Measurements from ENCODE around the gene SIRT7.
A peak's percentile ranks its signal among the peaks of the same experiment; 100 is the strongest.

Gene SIRT7

DNA sequence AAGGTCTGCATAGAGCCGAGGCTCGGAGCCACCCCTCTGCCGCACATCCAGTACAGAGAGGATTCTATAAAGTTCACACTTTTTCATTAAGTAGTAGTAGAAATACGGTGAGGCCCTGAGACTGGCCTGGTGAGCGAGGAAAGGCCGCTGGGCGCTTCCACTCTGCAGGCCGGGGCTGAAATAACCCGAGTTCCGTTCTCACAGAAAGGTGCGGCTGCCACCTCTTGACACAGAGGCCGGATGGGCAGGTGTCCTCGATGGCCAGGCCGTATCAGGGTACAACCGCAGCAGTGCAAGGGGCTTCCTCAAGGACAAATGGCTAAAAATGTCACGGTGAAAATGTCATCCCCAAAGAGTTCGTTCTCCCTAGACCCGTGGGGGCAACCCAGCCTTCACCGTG lies 6.0 kb downstream of the SIRT7 start:
- TF ChIP-seq, protein P1, sequence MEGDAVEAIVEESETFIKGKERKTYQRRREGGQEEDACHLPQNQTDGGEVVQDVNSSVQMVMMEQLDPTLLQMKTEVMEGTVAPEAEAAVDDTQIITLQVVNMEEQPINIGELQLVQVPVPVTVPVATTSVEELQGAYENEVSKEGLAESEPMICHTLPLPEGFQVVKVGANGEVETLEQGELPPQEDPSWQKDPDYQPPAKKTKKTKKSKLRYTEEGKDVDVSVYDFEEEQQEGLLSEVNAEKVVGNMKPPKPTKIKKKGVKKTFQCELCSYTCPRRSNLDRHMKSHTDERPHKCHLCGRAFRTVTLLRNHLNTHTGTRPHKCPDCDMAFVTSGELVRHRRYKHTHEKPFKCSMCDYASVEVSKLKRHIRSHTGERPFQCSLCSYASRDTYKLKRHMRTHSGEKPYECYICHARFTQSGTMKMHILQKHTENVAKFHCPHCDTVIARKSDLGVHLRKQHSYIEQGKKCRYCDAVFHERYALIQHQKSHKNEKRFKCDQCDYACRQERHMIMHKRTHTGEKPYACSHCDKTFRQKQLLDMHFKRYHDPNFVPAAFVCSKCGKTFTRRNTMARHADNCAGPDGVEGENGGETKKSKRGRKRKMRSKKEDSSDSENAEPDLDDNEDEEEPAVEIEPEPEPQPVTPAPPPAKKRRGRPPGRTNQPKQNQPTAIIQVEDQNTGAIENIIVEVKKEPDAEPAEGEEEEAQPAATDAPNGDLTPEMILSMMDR (IDR thresholded peaks at IDR 0.05) = no peak
- peaks cover 21% of the 10 kb centered on the region for H3K79me2 ChIP-seq
- H3K4me2 ChIP-seq (ENCODE audit: low read length) = peak overlapping the region; percentile 32
- no peak overlapping the region for H3K27ac ChIP-seq
- no peak overlapping the region for H2AFZ ChIP-seq
- peak overlapping the region; percentile 6 for H3K4me3 ChIP-seq (ENCODE audit: low read depth, low read length)
- H3K27me3 ChIP-seq (ENCODE audit: control insufficient read depth, insufficient read depth, low read length) = no peaks in the 10 kb centered on the region
- H3K9me3 ChIP-seq (ENCODE audit: control insufficient read depth, low read length) = no peaks in the 10 kb centered on the region
- H3K4me1 ChIP-seq = peaks cover 8% of the 10 kb centered on the region
- H3K36me3 ChIP-seq (ENCODE audit: control insufficient read depth, insufficient read depth, low read length) = no peaks in the 10 kb centered on the region
- no peak overlapping the region for H3K9ac ChIP-seq

DNA sequence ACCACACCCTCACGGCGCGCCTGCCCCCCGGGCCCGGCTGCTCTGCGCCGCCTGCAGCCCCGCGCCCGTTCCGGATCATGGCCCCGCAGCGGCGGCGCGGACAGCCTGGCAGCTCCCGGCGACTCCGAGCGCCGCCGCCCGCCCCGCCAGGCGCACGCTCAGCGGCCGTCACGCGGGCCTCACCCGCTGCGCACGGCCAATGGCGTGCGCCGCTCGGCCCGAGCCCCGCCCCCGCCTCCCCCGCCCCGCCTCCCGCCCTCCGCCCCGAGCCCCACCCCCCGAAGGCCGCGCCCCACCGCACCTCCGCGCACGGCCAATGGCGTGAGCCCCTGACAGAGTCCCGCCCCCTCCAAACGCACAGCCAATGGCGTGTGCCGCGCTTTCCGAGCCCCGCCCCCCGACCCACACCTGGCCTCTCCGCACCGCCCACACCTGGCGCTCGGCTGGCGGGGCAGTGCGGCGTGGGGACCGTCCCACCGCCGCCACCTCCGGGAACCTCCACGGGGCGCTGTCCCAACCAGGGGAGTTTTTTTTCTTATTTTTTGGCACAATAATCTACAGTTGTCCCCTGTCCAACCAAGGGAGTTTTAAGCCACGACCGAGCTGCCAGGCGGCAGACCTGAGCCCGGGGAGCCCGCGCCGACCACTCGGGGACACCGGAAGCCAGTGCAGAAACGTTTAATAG lies 6.6 kb downstream of the SIRT7 start, which contains the start of gene PCYT2:
TSS of gene PCYT2 (minus strand) at position 123 of the 685 bp plus-strand sequence. CDS start at position 79, 44 bp downstream.
- H3K4me3 ChIP-seq (ENCODE audit: low read depth, low read length) = peak within 1 kb of the TSS; percentile 79
- peak within 1 kb of the TSS; percentile 85 for H2AFZ ChIP-seq
- no peak within 1 kb of the TSS for H3K27ac ChIP-seq
- no peaks in the 10 kb centered on the region for H3K36me3 ChIP-seq (ENCODE audit: control insufficient read depth, insufficient read depth, low read length)
- peaks cover 4% of the 10 kb centered on the region for H3K4me1 ChIP-seq
- peak within 1 kb of the TSS; percentile 92 for H3K4me2 ChIP-seq (ENCODE audit: low read length)
- TF ChIP-seq, protein P1 (IDR thresholded peaks at IDR 0.05) = peak; percentile 14
- no peaks in the 10 kb centered on the region for H3K27me3 ChIP-seq (ENCODE audit: control insufficient read depth, insufficient read depth, low read length)
- no peaks in the 10 kb centered on the region for H3K9me3 ChIP-seq (ENCODE audit: control insufficient read depth, low read length)
- peaks cover 18% of the 10 kb centered on the region for H3K79me2 ChIP-seq
- no peak within 1 kb of the TSS for H3K9ac ChIP-seq

DNA sequence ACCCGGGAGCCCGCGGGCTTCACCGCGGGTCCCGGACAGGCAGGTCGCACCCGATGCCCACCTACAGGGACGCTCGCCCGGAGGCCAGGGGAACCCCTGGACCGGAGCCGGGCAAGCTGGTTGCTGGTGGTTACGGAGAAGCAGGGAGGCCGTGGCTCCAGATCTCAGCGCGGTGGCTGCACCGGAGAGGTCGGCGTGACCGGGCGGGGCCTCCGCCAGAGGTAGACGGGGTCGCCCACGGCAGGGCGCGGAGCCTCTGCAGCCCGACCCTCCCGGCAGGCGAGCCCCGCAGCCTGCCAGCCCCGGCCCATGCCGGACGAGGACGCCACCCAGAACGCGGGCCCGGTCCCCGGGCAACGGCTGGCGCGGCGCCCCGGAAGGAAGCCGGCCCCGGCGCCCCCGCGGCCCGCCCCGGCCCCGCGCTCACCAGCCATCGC lies 7.1 kb downstream of the SIRT7 start:
- peak overlapping the region; percentile 79 for H3K4me3 ChIP-seq (ENCODE audit: low read depth, low read length)
- peaks cover 17% of the 10 kb centered on the region for H3K79me2 ChIP-seq
- H3K4me1 ChIP-seq = peaks cover 4% of the 10 kb centered on the region
- peak overlapping the region; percentile 85 for H2AFZ ChIP-seq
- H3K4me2 ChIP-seq (ENCODE audit: low read length) = peak overlapping the region; percentile 92
- H3K9me3 ChIP-seq (ENCODE audit: control insufficient read depth, low read length) = no peaks in the 10 kb centered on the region
- TF ChIP-seq, protein P1 (IDR thresholded peaks at IDR 0.05) = no peak
- no peak overlapping the region for H3K27ac ChIP-seq
- no peak overlapping the region for H3K9ac ChIP-seq
- H3K36me3 ChIP-seq (ENCODE audit: control insufficient read depth, insufficient read depth, low read length) = no peaks in the 10 kb centered on the region
- no peaks in the 10 kb centered on the region for H3K27me3 ChIP-seq (ENCODE audit: control insufficient read depth, insufficient read depth, low read length)

DNA sequence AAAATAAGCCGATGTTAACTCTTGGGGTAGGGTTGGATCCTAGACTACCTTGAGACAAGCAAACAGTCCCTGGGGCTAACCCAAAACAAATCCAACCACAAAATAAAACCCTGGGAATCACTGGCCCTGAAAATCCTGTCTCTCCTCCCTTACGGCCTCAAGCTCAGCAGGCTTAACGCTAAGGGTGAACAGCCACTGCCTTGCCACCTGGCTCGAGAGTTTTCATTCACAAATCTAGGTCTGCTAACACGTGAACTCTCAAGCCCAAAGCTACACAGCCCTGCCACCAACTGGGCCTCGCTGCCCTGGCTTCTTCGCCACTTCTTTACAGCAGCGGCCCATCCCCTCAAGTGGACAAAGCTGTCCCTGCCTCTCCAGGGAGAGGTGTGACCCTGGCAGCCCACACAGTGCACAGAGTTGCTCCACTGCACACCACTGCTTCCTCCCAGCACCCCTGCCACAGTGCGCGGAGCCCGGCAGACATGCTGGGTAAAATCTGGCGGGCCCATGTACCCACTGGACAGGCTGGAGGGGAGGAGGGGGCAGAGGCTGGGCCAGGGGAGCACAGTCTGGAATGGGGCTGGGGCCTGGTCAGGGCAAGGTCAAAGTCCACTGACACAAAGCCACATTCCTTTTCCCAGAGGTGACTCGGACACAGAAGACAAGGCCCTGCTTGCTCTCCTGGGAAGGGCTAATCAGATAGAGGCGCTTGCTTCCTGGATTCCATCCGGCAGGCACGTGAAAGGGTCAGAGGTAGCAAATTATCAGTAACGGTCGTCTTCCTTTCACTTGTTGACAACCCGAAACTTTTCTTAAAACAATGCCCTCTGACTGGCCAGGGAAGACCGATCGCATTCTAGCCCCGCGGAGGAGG lies 7.8 kb downstream of the SIRT7 start:
- Histone ChIP-seq H3K79me2 (peaks cover 13% of the 10 kb centered on the region), H3K27me3 (ENCODE audit: control insufficient read depth, insufficient read depth, low read length) (no peaks in the 10 kb centered on the region), H3K9ac (no peak overlapping the region), H3K4me3 (ENCODE audit: low read depth, low read length) (peak overlapping the region; percentile 79), H3K9me3 (ENCODE audit: control insufficient read depth, low read length) (no peaks in the 10 kb centered on the region), H3K4me1 (peaks cover 4% of the 10 kb centered on the region), H2AFZ (peak overlapping the region; percentile 85), H3K36me3 (ENCODE audit: control insufficient read depth, insufficient read depth, low read length) (no peaks in the 10 kb centered on the region), H3K4me2 (ENCODE audit: low read length) (peak overlapping the region; percentile 92), H3K27ac (no peak overlapping the region)
- TF ChIP-seq, protein P1 (IDR thresholded peaks at IDR 0.05) = no peak
